Fibroblast of pulmonary artery (primary cell): ENCODE measurements around the gene SMIM17.

Experiments
- DNase-seq: peaks from one replicate; pipeline ENCODE4 v3.0.0-alpha.2; 2010; ENCODE audit warnings: low read depth
- H3K4me3 ChIP-seq: replicated peaks from 2 replicates; pipeline ENCODE4 v1.5.1; 2011; ENCODE audit warnings: low read depth, mild to moderate bottlenecking, control low read depth, low read length, moderate library complexity
- CTCF ChIP-seq: IDR thresholded peaks from 2 replicates; pipeline ENCODE4 v1.5.1; 2011; ENCODE audit warnings: mild to moderate bottlenecking, control low read depth, low read length, inconsistent platforms; ENCODE audit errors: missing control alignments

Gene SMIM17

DNA sequence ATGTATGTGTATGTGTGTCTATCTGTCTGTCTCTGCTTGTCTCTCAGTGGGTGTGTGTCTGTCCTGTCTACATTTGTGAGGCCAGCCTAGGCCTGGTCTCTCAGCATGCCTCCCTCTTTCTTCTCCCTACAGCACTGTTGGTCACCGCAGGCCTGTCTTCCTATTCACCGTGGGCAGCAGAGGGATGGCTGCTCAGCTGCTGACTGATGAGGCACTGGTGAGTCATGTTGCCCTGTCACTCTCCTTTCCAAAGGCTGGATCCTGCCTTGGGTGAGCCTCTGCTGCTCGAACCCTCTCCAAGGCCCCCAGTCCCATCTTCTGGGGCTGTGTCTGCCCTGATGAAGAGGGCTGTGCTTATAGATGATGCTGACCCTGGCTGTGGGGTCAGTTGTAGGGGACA lies 41.6 kb upstream of the SMIM17 start:
- TF ChIP-seq CTCF: no peak
- DNase-seq: no peak
- H3K4me3 ChIP-seq: no peak overlapping the region

DNA sequence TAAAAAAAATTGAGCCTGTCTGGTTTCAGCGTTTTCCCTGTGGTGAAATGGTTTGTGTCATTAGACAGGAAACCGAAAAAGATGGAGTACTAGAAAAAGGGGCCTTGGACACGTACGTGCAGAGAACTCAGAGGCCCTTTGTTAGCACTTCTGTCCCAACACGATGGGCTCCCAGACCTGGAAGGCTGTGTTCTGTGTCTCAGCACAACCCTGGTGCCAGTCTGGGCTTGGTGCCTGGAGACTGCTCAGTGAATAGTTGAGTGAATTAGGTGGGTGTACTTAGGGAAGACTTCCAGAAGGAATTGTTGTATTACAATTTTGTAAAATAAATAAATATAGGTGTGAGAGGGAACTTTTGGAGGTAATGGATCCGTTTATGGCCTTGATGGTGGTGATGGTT lies 39.1 kb upstream of the SMIM17 start:
- DNase-seq: no peak
- no peak for TF ChIP-seq CTCF

GRCh38 chr19:56608274-56608964 lies 34.5 kb upstream of the SMIM17 start:
- no peak for DNase-seq
- TF ChIP-seq CTCF: no peak
- no peak overlapping the region for H3K4me3 ChIP-seq

More for the DNA sequence above, 39.1 kb upstream of the SMIM17 start:
- no peak overlapping the region for H3K4me3 ChIP-seq

- no peak for TF ChIP-seq CTCF
- no peak for DNase-seq
- no peak overlapping the region for H3K4me3 ChIP-seq
These were observed 31.7 kb upstream of the SMIM17 start for GRCh38 chr19:56611288-56611687.

GRCh38 chr19:56612737-56613136 lies 30.2 kb upstream of the SMIM17 start:
- H3K4me3 ChIP-seq: no peak overlapping the region
- no peak for TF ChIP-seq CTCF
- no peak for DNase-seq

DNA sequence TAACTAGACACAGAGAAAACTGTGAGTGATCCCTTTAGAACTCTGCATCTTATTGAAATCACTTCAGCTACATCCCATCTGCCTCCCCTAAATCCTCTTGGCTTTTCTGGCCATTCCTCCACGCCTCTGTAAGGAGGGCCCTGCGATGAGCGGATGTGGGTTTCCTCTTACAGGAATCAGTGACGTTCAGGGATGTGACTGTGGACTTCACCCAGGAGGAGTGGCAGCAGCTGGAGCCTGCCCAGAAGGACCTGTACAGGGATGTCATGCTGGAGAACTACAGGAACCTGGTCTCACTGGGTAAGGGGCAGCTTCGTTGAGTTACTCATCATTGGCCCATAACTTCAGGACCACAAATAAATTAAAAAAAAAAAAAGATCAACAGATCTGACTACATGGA lies 29.3 kb upstream of the SMIM17 start:
- no peak overlapping the region for H3K4me3 ChIP-seq
- TF ChIP-seq CTCF: no peak
- no peak for DNase-seq

DNA sequence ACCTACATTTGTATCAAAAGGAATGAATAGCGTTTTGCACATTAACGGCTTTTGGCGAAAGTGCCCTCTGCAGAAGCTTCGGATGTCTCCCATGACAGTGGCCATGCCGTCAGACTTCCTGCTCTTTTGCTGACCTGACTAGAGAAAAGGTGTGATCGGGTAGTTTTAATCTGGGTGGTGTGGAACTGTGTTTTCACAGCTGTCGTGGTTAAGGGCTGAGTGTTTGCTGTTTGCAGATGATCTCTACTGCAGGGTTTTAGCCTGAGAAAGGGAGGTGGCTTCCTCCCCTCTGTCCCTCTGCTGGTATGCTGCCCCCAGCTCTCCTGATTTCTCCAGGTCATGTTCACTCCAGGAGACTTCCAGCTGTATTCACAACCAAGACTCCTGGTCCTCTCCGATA lies 25.4 kb upstream of the SMIM17 start:
- TF ChIP-seq CTCF: no peak
- H3K4me3 ChIP-seq: no peak overlapping the region
- DNase-seq: no peak
